Activated CD4-positive, alpha-beta T cell treated with anti-CD3 and anti-CD28 coated beads, Interleukin-2, amount 50 U/mL, for 16 hours (primary cell): ENCODE measurements around the gene ZNF700.
A peak's percentile ranks its signal among the peaks of the same experiment; 100 is the strongest.
"Not testable (repeated sequence)": the region's sequence is repeated elsewhere in the genome, so short reads cannot be mapped to it uniquely, and the experiment has no call there.

Experiments used
- DNase-seq: peaks from one replicate; pipeline ENCODE4 v3.0.0-alpha.2; 2020

ZNF700 gene

GRCh38 chr19:11941361-11941887, 16.5 kb downstream of the ZNF700 start:
- DNase-seq, result not testable (repeated sequence)

GRCh38 chr19:11942008-11942842, 17.3 kb downstream of the ZNF700 start:
- no peak for DNase-seq

GRCh38 chr19:11942843-11943108, 17.9 kb downstream of the ZNF700 start:
- DNase-seq, result no peak

GRCh38 chr19:11944656-11945055, 19.7 kb downstream of the ZNF700 start:
- DNase-seq, result no peak

- DNase-seq, result no peak
Measured at GRCh38 chr19:11948646-11949045, 23.7 kb downstream of the ZNF700 start.

GRCh38 chr19:11949201-11949600, 24.3 kb downstream of the ZNF700 start:
- no peak for DNase-seq

- not testable (repeated sequence) for DNase-seq
Measured at GRCh38 chr19:11949614-11950080, 24.7 kb downstream of the ZNF700 start.

GRCh38 chr19:11950312-11950711, 25.4 kb downstream of the ZNF700 start:
- DNase-seq, result no peak

- DNase-seq, result peak; percentile 59
Measured at GRCh38 chr19:11963566-11964355, 38.9 kb downstream of the ZNF700 start.

GRCh38 chr19:11964496-11964857, 39.6 kb downstream of the ZNF700 start:
- DNase-seq, result no peak

- peak; percentile 77 for DNase-seq
Measured at GRCh38 chr19:11964858-11965645, 40.1 kb downstream of the ZNF700 start, which contains the start of gene ZNF763. ZNF763 (plus strand) TSS chr19:11965040; CDS start chr19:11965209, 169 bp downstream.

- no peak for DNase-seq
Measured at GRCh38 chr19:11970174-11970573, 45.3 kb downstream of the ZNF700 start.

GRCh38 chr19:11971041-11971440, 46.1 kb downstream of the ZNF700 start:
- DNase-seq, result no peak

GRCh38 chr19:11973019-11973810, 48.3 kb downstream of the ZNF700 start:
- no peak for DNase-seq

GRCh38 chr19:11978492-11979100, 53.7 kb downstream of the ZNF700 start:
- no peak for DNase-seq

GRCh38 chr19:11979527-11979926, 54.6 kb downstream of the ZNF700 start:
- no peak for DNase-seq

GRCh38 chr19:11982526-11982925, 57.6 kb downstream of the ZNF700 start:
- DNase-seq, result no peak

GRCh38 chr19:11984986-11985385, 60.1 kb downstream of the ZNF700 start:
- DNase-seq, result no peak

- no peak for DNase-seq
Measured at GRCh38 chr19:11986754-11987153, 61.8 kb downstream of the ZNF700 start.

GRCh38 chr19:11987405-11988281, 62.7 kb downstream of the ZNF700 start:
- DNase-seq, result peak; percentile 92

- DNase-seq, result no peak
Measured at GRCh38 chr19:11989112-11989456, 64.2 kb downstream of the ZNF700 start.
